H9 (cell line): ENCODE results near the gene ANO6. TPM values are rescaled to one million over a fixed set of nuclear protein-coding genes. Genes with fewer than 3 reads are reported as not detected.

Experiments used
- DNase-seq: peaks from one replicate; pipeline ENCODE4 v3.0.0-alpha.2; 2017
- H2AFZ ChIP-seq: one replicate; pipeline ENCODE4 v1.6.1; 2013; ENCODE audit warnings: mild to moderate bottlenecking, low read length, control low read depth, moderate library complexity
- H2AK5ac ChIP-seq: 2 replicates; pipeline ENCODE4 v1.6.1; 2013; ENCODE audit warnings: low read length, control low read depth, mixed read lengths; ENCODE audit not compliant: insufficient read length
- H2BK120ac ChIP-seq: one replicate; pipeline ENCODE4 v1.6.1; 2013; ENCODE audit warnings: low read depth, mild to moderate bottlenecking, low read length, control low read depth, inconsistent platforms; ENCODE audit not compliant: poor library complexity, severe bottlenecking
- H2BK12ac ChIP-seq: 2 replicates; pipeline ENCODE4 v1.6.1; 2013; ENCODE audit warnings: low read length, control low read depth, mixed read lengths, low read depth; ENCODE audit not compliant: insufficient read length
- H2BK15ac ChIP-seq: 2 replicates; pipeline ENCODE4 v1.6.1; 2013; ENCODE audit warnings: low read depth, low read length, control low read depth
- H2BK20ac ChIP-seq: one replicate; pipeline ENCODE4 v1.6.1; 2013; ENCODE audit warnings: low read depth, mild to moderate bottlenecking, low read length, control low read depth, inconsistent platforms; ENCODE audit not compliant: poor library complexity, severe bottlenecking
- H2BK5ac ChIP-seq: 2 replicates; pipeline ENCODE4 v1.6.1; 2013; ENCODE audit warnings: low read length, control low read depth, mixed read lengths; ENCODE audit not compliant: insufficient read length
- H3K14ac ChIP-seq: 2 replicates; pipeline ENCODE4 v1.6.1; 2013; ENCODE audit warnings: low read length, control low read depth; ENCODE audit not compliant: insufficient read depth
- H3K18ac ChIP-seq: 2 replicates; pipeline ENCODE4 v1.6.1; 2013; ENCODE audit warnings: low read depth, mild to moderate bottlenecking, mixed read lengths, low read length, control low read depth; ENCODE audit not compliant: insufficient read length
- H3K23ac ChIP-seq: 2 replicates; pipeline ENCODE4 v1.6.1; 2013; ENCODE audit warnings: low read length, control low read depth, mixed read lengths, low read depth; ENCODE audit not compliant: insufficient read length
- H3K23me2 ChIP-seq: 2 replicates; pipeline ENCODE4 v1.6.1; 2013; ENCODE audit warnings: low read depth, mild to moderate bottlenecking, mixed read lengths, low read length, control low read depth; ENCODE audit not compliant: insufficient read length, poor library complexity, severe bottlenecking
- H3K27ac ChIP-seq: 2 replicates; pipeline ENCODE4 v1.5.1; 2013; ENCODE audit warnings: low read length, control low read depth, mixed read lengths, low read depth; ENCODE audit not compliant: insufficient read length
- H3K27me3 ChIP-seq: 2 replicates; pipeline ENCODE4 v1.6.1; 2013; ENCODE audit warnings: low read length, control low read depth, inconsistent platforms; ENCODE audit not compliant: insufficient read depth
- H3K4ac ChIP-seq: 2 replicates; pipeline ENCODE4 v1.6.1; 2013; ENCODE audit warnings: low read depth, mild to moderate bottlenecking, control low read depth, inconsistent platforms, low read length, moderate library complexity
- H3K4me1 ChIP-seq: 2 replicates; pipeline ENCODE4 v1.6.1; 2013; ENCODE audit warnings: low read length, control low read depth, inconsistent platforms; ENCODE audit not compliant: insufficient read depth
- H3K4me2 ChIP-seq: 2 replicates; pipeline ENCODE4 v1.6.1; 2013; ENCODE audit warnings: low read length, control low read depth, mixed read lengths; ENCODE audit not compliant: insufficient read length, insufficient read depth
- H3K56ac ChIP-seq: 2 replicates; pipeline ENCODE4 v1.6.1; 2013; ENCODE audit warnings: low read depth, mild to moderate bottlenecking, mixed read lengths, low read length, control low read depth; ENCODE audit not compliant: insufficient read length
- H3K79me1 ChIP-seq: 2 replicates; pipeline ENCODE4 v1.6.1; 2013; ENCODE audit warnings: low read depth, mild to moderate bottlenecking, moderate library complexity, low read length, control low read depth, inconsistent platforms; ENCODE audit not compliant: insufficient read depth, poor library complexity, severe bottlenecking
- H3K79me2 ChIP-seq: 2 replicates; pipeline ENCODE4 v1.6.1; 2013; ENCODE audit warnings: low read length, control low read depth, inconsistent platforms; ENCODE audit not compliant: insufficient read depth
- H3K9ac ChIP-seq: 2 replicates; pipeline ENCODE4 v1.6.1; 2013; ENCODE audit warnings: low read length, control low read depth, mixed read lengths; ENCODE audit not compliant: insufficient read length; ENCODE audit errors: extremely low read depth
- H3K9me3 ChIP-seq: one replicate; pipeline ENCODE4 v1.6.1; 2013; ENCODE audit warnings: low read depth, low read length, inconsistent platforms; ENCODE audit not compliant: control insufficient read depth
- H3T11ph ChIP-seq: one replicate; pipeline ENCODE4 v1.6.1; 2013; ENCODE audit warnings: mild to moderate bottlenecking, low read length, control low read depth, inconsistent platforms
- H4K20me1 ChIP-seq: one replicate; pipeline ENCODE4 v1.6.1; 2013; ENCODE audit not compliant: control insufficient read depth, insufficient read length, insufficient read depth
- H4K5ac ChIP-seq: 2 replicates; pipeline ENCODE4 v1.6.1; 2013; ENCODE audit warnings: low read depth, mild to moderate bottlenecking, mixed read lengths, low read length, control low read depth; ENCODE audit not compliant: insufficient read length
- H4K8ac ChIP-seq: replicated peaks from 2 replicates; pipeline ENCODE4 v1.6.1; 2013; ENCODE audit warnings: low read length, control low read depth, mixed read lengths, low read depth; ENCODE audit not compliant: insufficient read length
- H4K91ac ChIP-seq: 2 replicates; pipeline ENCODE4 v1.6.1; 2013; ENCODE audit warnings: low read depth, mild to moderate bottlenecking, moderate library complexity, mixed read lengths, low read length, control low read depth; ENCODE audit not compliant: insufficient read length
- H3K27ac Mint-ChIP-seq, 3 experiments: 2 replicates in 2 of 3; 3 replicates in 1 of 3; pipeline ENCODE4 v1.8.0; 2020 to 2021; ENCODE audit warnings: mixed read lengths in 3 of 3, mild to moderate bottlenecking in 1 of 3, moderate library complexity in 1 of 3
- H3K27me3 Mint-ChIP-seq: 2 replicates; pipeline ENCODE4 v1.8.0; 2021; ENCODE audit warnings: low read depth, mild to moderate bottlenecking, moderate library complexity, mixed read lengths
- H3K36me3 Mint-ChIP-seq, 3 experiments: 2 replicates in 2 of 3; 3 replicates in 1 of 3; pipeline ENCODE4 v1.8.0; 2020 to 2021; ENCODE audit warnings: low read depth in 3 of 3, mixed read lengths in 3 of 3; ENCODE audit not compliant: insufficient read depth in 1 of 3
- H3K4me1 Mint-ChIP-seq, 2 experiments: 2 replicates each; pipeline ENCODE4 v1.8.0; 2020; ENCODE audit warnings: mixed read lengths in 2 of 2
- H3K4me3 Mint-ChIP-seq, 2 experiments: 2 replicates in 1 of 2; 3 replicates in 1 of 2; pipeline ENCODE4 v1.8.0; 2020 to 2021; ENCODE audit warnings: mild to moderate bottlenecking in 2 of 2, mixed read lengths in 2 of 2, moderate library complexity in 1 of 2
- H3K9me3 Mint-ChIP-seq, 2 experiments: 2 replicates in 1 of 2; 3 replicates in 1 of 2; pipeline ENCODE4 v1.8.0; 2020; ENCODE audit warnings: mild to moderate bottlenecking in 2 of 2, mixed read lengths in 2 of 2, moderate library complexity in 1 of 2
- WGBS: extraction: QIAGEN DNeasy Blood & Tissue Kit; methylation state at CpG from one replicate; pipeline ENCODE4 v1.1.7; 2013; ENCODE audit warnings: missing lambda C conversion rate, low lambda C conversion rate, mixed read lengths; ENCODE audit not compliant: insufficient read length; ENCODE audit errors: extremely low coverage; 5-methylcytosine and 5-hydroxymethylcytosine counted together
- total RNA-seq: library from RNA; stranded (reverse); gene quantifications from 2 replicates; pipeline ENCODE4 v1.2.1, GENCODE V29; 2021
- TF ChIP-seq, protein P1 (sequence below): fragments of 200-600 bp; sonication (generic); conservative IDR thresholded peaks from 3 replicates; pipeline ENCODE4 v1.8.0; 2021; ENCODE audit warnings: antibody characterized with exemption, mild to moderate bottlenecking

ANO6 gene
- total RNA-seq, 1 experiment from 2014 or later = 24.3 TPM

- DNase-seq = no peak
- no peak overlapping the region for H2BK5ac ChIP-seq
- no peaks in the 10 kb centered on the region for H3K9me3 ChIP-seq
- no peak overlapping the region for H3K4me2 ChIP-seq
- H3K36me3 Mint-ChIP-seq = peaks cover 7 to 11% (median 8%) of the 10 kb centered on the region in 3 experiments
- H3T11ph ChIP-seq = no peak overlapping the region
- no CpG with 5 or more reads among the region's 4 CpGs for WGBS
- no peaks in the 10 kb centered on the region for H3K23me2 ChIP-seq
- no peaks in the 10 kb centered on the region for H4K20me1 ChIP-seq
- H3K27ac ChIP-seq = no peak overlapping the region
- no peak overlapping the region for H4K8ac ChIP-seq
- H3K79me1 ChIP-seq = no peaks in the 10 kb centered on the region
- no peak overlapping the region for H2AK5ac ChIP-seq
- no peak overlapping the region for H3K4me3 Mint-ChIP-seq
- H3K79me2 ChIP-seq = 0 out of 2 replicates have a peak, but pooled peaks cover 2% of the 10 kb centered on the region
- no peak overlapping the region for H4K91ac ChIP-seq
- no peak overlapping the region for H3K18ac ChIP-seq
- H3K56ac ChIP-seq = no peak overlapping the region
- H3K9me3 Mint-ChIP-seq = no peaks in the 10 kb centered on the region
- H3K23ac ChIP-seq = no peak overlapping the region
- no peak overlapping the region for H3K27ac Mint-ChIP-seq
- peaks cover 3% of the 10 kb centered on the region; the same call in 1 of the 2 replicates for H3K4me1 ChIP-seq
- H2AFZ ChIP-seq = no peak overlapping the region
- TF ChIP-seq, protein P1, sequence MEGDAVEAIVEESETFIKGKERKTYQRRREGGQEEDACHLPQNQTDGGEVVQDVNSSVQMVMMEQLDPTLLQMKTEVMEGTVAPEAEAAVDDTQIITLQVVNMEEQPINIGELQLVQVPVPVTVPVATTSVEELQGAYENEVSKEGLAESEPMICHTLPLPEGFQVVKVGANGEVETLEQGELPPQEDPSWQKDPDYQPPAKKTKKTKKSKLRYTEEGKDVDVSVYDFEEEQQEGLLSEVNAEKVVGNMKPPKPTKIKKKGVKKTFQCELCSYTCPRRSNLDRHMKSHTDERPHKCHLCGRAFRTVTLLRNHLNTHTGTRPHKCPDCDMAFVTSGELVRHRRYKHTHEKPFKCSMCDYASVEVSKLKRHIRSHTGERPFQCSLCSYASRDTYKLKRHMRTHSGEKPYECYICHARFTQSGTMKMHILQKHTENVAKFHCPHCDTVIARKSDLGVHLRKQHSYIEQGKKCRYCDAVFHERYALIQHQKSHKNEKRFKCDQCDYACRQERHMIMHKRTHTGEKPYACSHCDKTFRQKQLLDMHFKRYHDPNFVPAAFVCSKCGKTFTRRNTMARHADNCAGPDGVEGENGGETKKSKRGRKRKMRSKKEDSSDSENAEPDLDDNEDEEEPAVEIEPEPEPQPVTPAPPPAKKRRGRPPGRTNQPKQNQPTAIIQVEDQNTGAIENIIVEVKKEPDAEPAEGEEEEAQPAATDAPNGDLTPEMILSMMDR = no peak
- H3K9ac ChIP-seq = no peak overlapping the region
- H3K4me1 Mint-ChIP-seq = peaks cover 41% of the 10 kb centered on the region in 2 experiments
- H2BK12ac ChIP-seq = no peak overlapping the region
- H2BK20ac ChIP-seq = no peak overlapping the region
- H2BK15ac ChIP-seq = no peak overlapping the region
- H4K5ac ChIP-seq = no peak overlapping the region
- no peak overlapping the region for H3K14ac ChIP-seq
- H3K27me3 Mint-ChIP-seq = no peaks in the 10 kb centered on the region
- no peak overlapping the region for H3K4ac ChIP-seq
- no peak overlapping the region for H2BK120ac ChIP-seq
- no peaks in the 10 kb centered on the region for H3K27me3 ChIP-seq
These were observed 66.5 kb downstream of the ANO6 start for GRCh38 chr12:45282411-45282810.
